K562 (cell line): ENCODE measurements around the gene OSM. TPM values are rescaled to one million over a fixed set of nuclear protein-coding genes. Genes with fewer than 3 reads are reported as not detected.
"Not testable (repeated sequence)": the region's sequence is repeated elsewhere in the genome, so short reads cannot be mapped to it uniquely, and the experiment has no call there.

Experiments
- ATAC-seq: fragments of 200-7000 bp; cut with Tn5 transposase; 3 replicates; pipeline ENCODE4 v1.9.1; 2020; ENCODE audit warnings: moderate library complexity
- BruUV-seq: library from RNA; stranded (reverse); fragments of 400-500 nt; replicated peaks from 2 replicates; lab custom pipeline; 2021; lab: Mats Ljungman, UMichigan
- CTCF ChIA-PET: fragments of 300-600 bp; formaldehyde crosslinking; extraction: SDS; loops from one replicate; lab custom pipeline; 2021; ENCODE audit warnings: low intra/inter-chr PET ratio; lab: Yijun Ruan, JAX
- POLR2A ChIA-PET: fragments of 300-600, 350-650 bp; sonication (Branson Sonifier 250); formaldehyde crosslinking; extraction: SDS; loops from one replicate; lab custom pipeline; 2021; ENCODE audit warnings: antibody characterized with exemption, inconsistent platforms; lab: Yijun Ruan, JAX
- DNase-seq, 4 experiments: peaks; one replicate each; pipeline versions ENCODE4 v3.0.0 to v3.0.0-alpha.2; 2011 to 2018; ENCODE audit warnings: low spot score in 3 of 4, mixed read lengths in 3 of 4; ENCODE audit errors: extremely low read depth in 1 of 4
- FAIRE-seq: peaks from 2 replicates; lab custom pipeline; 2011; peaks lifted over from hg19 to GRCh38; lab: Jason Lieb, UNC
- H2AFZ ChIP-seq: 2 replicates; pipeline ENCODE4 v1.6.0; 2011; ENCODE audit warnings: low read depth, low read length, control low read depth, inconsistent platforms
- H3K27ac ChIP-seq: fragments of 200-600 bp; 3 replicates; pipeline ENCODE4 v1.8.0; 2011; ENCODE audit warnings: low read depth, mild to moderate bottlenecking, control low read depth, inconsistent platforms, low read length, moderate library complexity, mixed read lengths; ENCODE audit errors: extremely low read depth
- H3K27me3 ChIP-seq, 2 experiments: fragments of 300-600 bp in 1 of 2; 2 replicates in 1 of 2; 3 replicates in 1 of 2; pipeline versions ENCODE4 v1.6.0 to v1.8.0; 2011; ENCODE audit warnings: inconsistent platforms in 2 of 2, low read length in 2 of 2, mild to moderate bottlenecking in 1 of 2, mixed read lengths in 1 of 2, moderate library complexity in 1 of 2; ENCODE audit not compliant: control insufficient read depth in 2 of 2, insufficient read depth in 2 of 2
- H3K36me3 ChIP-seq: fragments of 300-600 bp; 3 replicates; pipeline ENCODE4 v1.8.0; 2011; ENCODE audit warnings: mild to moderate bottlenecking, low read length, inconsistent platforms; ENCODE audit not compliant: control insufficient read depth, insufficient read depth
- H3K4me1 ChIP-seq, 2 experiments: fragments of 200-600 bp in 1 of 2; replicated peaks in 1 of 2; 2 replicates in 1 of 2; 3 replicates in 1 of 2; pipeline versions ENCODE4 v1.5.1 to v1.8.0; 2011; ENCODE audit warnings: inconsistent platforms in 2 of 2, low read length in 2 of 2, mild to moderate bottlenecking in 1 of 2, mixed read lengths in 1 of 2, moderate library complexity in 1 of 2; ENCODE audit not compliant: control insufficient read depth in 2 of 2, insufficient read depth in 2 of 2
- H3K4me2 ChIP-seq: 2 replicates; pipeline ENCODE4 v1.6.1; 2011; ENCODE audit warnings: low read length, control low read depth, inconsistent platforms, mixed read lengths; ENCODE audit not compliant: insufficient read depth
- H3K4me3 ChIP-seq: fragments of 200-600 bp; sonication (generic), shearing (Covaris generic); 2 replicates; pipeline ENCODE4 v1.5.1; 2016; ENCODE audit warnings: control low read depth, inconsistent platforms
- H3K79me2 ChIP-seq: fragments of 200-600 bp; 3 replicates; pipeline ENCODE4 v1.8.0; 2011; ENCODE audit warnings: low read length, inconsistent platforms; ENCODE audit not compliant: control insufficient read depth, insufficient read depth
- H3K9ac ChIP-seq, 2 experiments: 2 replicates each; pipeline versions ENCODE4 v1.6.0 to v1.6.1; 2011; ENCODE audit warnings: low read depth in 2 of 2, low read length in 2 of 2, control low read depth in 1 of 2, inconsistent platforms in 1 of 2, mild to moderate bottlenecking in 1 of 2, mixed read lengths in 1 of 2; ENCODE audit not compliant: insufficient read depth in 1 of 2
- H3K9me1 ChIP-seq: one replicate; pipeline ENCODE4 v1.6.0; 2011; ENCODE audit warnings: inconsistent platforms, mild to moderate bottlenecking, low read length, moderate library complexity; ENCODE audit not compliant: control insufficient read depth, insufficient read depth
- H3K9me3 ChIP-seq: replicated peaks from 2 replicates; pipeline ENCODE4 v1.5.1; 2011; ENCODE audit warnings: low read depth, low read length, inconsistent platforms; ENCODE audit not compliant: control insufficient read depth, insufficient read depth
- H4K20me1 ChIP-seq: replicated peaks from 2 replicates; pipeline ENCODE4 v1.6.1; 2011; ENCODE audit warnings: low read length, inconsistent platforms, mixed read lengths; ENCODE audit not compliant: control insufficient read depth, insufficient read depth
- ZNF121 ChIP-seq: sonication (generic); formaldehyde crosslinking; conservative IDR thresholded peaks from 2 replicates; pipeline ENCODE4 v1.8.0; 2022; ENCODE audit warnings: missing genetic modification reagents
- WGBS: fragments of 100-300 bp; shearing (Covaris generic); methylation state at CpG from one replicate; pipeline ENCODE4 v1.1.6; 2016; ENCODE audit warnings: low coverage, mixed read lengths; ENCODE audit not compliant: insufficient coverage; ENCODE audit errors: missing lambda C conversion rate; 5-methylcytosine and 5-hydroxymethylcytosine counted together
- in situ Hi-C: fragments of 300-500 bp; cut with MboI; formaldehyde crosslinking; loops from 4 replicates; pipeline ENCODE4 v1.15.0; 2018; ENCODE audit warnings: inconsistent platforms, mixed read lengths
- intact Hi-C: fragments of 100-400 bp; cut with micrococcal nuclease; formaldehyde crosslinking; loops from 2 replicates; pipeline ENCODE4 v1.14.2; 2022
- polyA plus RNA-seq, 8 experiments: library from polyadenylated mRNA; depleted of rRNA in 4 of 8; stranded (reverse) in 5 of 8; unstranded in 3 of 8; fragments of >200 nt; fragmentation: Nextera tagmentation in 2 of 8; fragmentation: Illumina TruSeq in 1 of 8; extraction: Ambion mirVana in 2 of 8; extraction: Trizol in 1 of 8; gene quantifications; 2 replicates each; pipeline versions ENCODE4 v1.2.1 to v1.2.3, GENCODE V29; 2011 to 2014; ENCODE audit warnings: inconsistent platforms in 1 of 8, missing spikeins in 1 of 8
- total RNA-seq, 7 experiments: library from RNA; depleted of rRNA in 6 of 7; stranded (reverse); fragments of >200 nt in 6 of 7; fragmentation: Illumina TruSeq in 2 of 7; extraction: Trizol in 2 of 7; gene quantifications; 2 replicates each; pipeline versions ENCODE4 v1.2.1 to v1.2.3, GENCODE V29; 2011 to 2021; ENCODE audit warnings: low replicate concordance in 1 of 7
- TF ChIP-seq, protein P1 (sequence below): sonication (generic); formaldehyde crosslinking; IDR thresholded peaks from 2 replicates; pipeline ENCODE4 v1.8.1; 2023; ENCODE audit warnings: missing genetic modification reagents, mild to moderate bottlenecking, borderline replicate concordance

OSM gene
- total and polyA plus RNA-seq, 9 of the 15 experiments (the other 6 are each of a cell fraction or from before 2014, with no cell fraction given) = 0.22 TPM; not detected in 8

GRCh38 chr22:30234325-30234724 is 32.3 kb downstream of the OSM start:
- H3K9me3 ChIP-seq, H3K9ac ChIP-seq, H4K20me1 ChIP-seq, H3K4me3 ChIP-seq, BruUV-seq, CTCF ChIA-PET, DNase-seq, H2AFZ ChIP-seq, POLR2A ChIA-PET, H3K27ac ChIP-seq, H3K36me3 ChIP-seq, intact Hi-C loops, in situ Hi-C loops, H3K4me2 ChIP-seq, H3K9me1 ChIP-seq, H3K79me2 ChIP-seq, FAIRE-seq, ATAC-seq: not testable (repeated sequence)
- Histone ChIP-seq H3K4me1 (peaks cover 3 to 12% of the 10 kb centered on the region in 2 experiments; a peak in 3 of 5 replicates), H3K27me3 (peaks cover 0 to 30% of the 10 kb centered on the region in 2 experiments; a peak in 3 of 5 replicates)
- peak; percentile 43 for TF ChIP-seq ZNF121
- 0% methylated on average over 2 of the region's 3 CpGs for WGBS

GRCh38 chr22:30233582-30233981 is 33.1 kb downstream of the OSM start:
- no peak overlapping the region for H3K27ac ChIP-seq
- H3K9me3 ChIP-seq = no peaks in the 10 kb centered on the region
- BruUV-seq = no TSS peak
- no peak overlapping the region for H3K4me2 ChIP-seq
- H2AFZ ChIP-seq = no peak overlapping the region
- peaks cover 0 to 34% of the 10 kb centered on the region in 2 experiments; a peak in 3 of 5 replicates for H3K27me3 ChIP-seq
- no peaks in the 10 kb centered on the region for H3K79me2 ChIP-seq
- H3K4me1 ChIP-seq = peaks cover 3 to 13% of the 10 kb centered on the region in 2 experiments; a peak in 3 of 5 replicates
- no peaks in the 10 kb centered on the region for H3K9me1 ChIP-seq
- no peak overlapping the region for H3K9ac ChIP-seq
- intact Hi-C loops = no loop called here
- H4K20me1 ChIP-seq = no peaks in the 10 kb centered on the region
- WGBS = 34% methylated on average over 6 of the region's 6 CpGs
- CTCF ChIA-PET = no interaction called here
- TF ChIP-seq, protein P1, sequence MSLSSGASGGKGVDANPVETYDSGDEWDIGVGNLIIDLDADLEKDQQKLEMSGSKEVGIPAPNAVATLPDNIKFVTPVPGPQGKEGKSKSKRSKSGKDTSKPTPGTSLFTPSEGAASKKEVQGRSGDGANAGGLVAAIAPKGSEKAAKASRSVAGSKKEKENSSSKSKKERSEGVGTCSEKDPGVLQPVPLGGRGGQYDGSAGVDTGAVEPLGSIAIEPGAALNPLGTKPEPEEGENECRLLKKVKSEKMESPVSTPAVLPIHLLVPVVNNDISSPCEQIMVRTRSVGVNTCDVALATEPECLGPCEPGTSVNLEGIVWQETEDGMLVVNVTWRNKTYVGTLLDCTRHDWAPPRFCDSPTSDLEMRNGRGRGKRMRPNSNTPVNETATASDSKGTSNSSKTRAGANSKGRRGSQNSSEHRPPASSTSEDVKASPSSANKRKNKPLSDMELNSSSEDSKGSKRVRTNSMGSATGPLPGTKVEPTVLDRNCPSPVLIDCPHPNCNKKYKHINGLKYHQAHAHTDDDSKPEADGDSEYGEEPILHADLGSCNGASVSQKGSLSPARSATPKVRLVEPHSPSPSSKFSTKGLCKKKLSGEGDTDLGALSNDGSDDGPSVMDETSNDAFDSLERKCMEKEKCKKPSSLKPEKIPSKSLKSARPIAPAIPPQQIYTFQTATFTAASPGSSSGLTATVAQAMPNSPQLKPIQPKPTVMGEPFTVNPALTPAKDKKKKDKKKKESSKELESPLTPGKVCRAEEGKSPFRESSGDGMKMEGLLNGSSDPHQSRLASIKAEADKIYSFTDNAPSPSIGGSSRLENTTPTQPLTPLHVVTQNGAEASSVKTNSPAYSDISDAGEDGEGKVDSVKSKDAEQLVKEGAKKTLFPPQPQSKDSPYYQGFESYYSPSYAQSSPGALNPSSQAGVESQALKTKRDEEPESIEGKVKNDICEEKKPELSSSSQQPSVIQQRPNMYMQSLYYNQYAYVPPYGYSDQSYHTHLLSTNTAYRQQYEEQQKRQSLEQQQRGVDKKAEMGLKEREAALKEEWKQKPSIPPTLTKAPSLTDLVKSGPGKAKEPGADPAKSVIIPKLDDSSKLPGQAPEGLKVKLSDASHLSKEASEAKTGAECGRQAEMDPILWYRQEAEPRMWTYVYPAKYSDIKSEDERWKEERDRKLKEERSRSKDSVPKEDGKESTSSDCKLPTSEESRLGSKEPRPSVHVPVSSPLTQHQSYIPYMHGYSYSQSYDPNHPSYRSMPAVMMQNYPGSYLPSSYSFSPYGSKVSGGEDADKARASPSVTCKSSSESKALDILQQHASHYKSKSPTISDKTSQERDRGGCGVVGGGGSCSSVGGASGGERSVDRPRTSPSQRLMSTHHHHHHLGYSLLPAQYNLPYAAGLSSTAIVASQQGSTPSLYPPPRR (CRISPR knock-in tag) = no peak
- TF ChIP-seq, all 486 proteins: peak for 0
- FAIRE-seq = no peak
- no peaks in the 10 kb centered on the region for H3K36me3 ChIP-seq
- ATAC-seq = no peak
- POLR2A ChIA-PET = interaction anchor here (0.8 kb wide), 1 partner anchor 425 kb away, joined by 3 read pairs; no protein-coding TSS in a partner anchor
- no peak overlapping the region for H3K4me3 ChIP-seq
- no peak for DNase-seq
- in situ Hi-C loops = no loop called here
